OCI-LY3 (cell line): ENCODE data around the gene NEK9.

Source experiments
- H2AFZ ChIP-seq: fragments of 200-600, 300-600 bp; shearing (Covaris generic); 2 replicates; pipeline ENCODE4 v1.6.0; 2014; ENCODE audit warnings: antibody characterized with exemption, low read depth, low read length
- H3K27ac ChIP-seq: fragments of 200-600, 300-600 bp; sonication (generic); 2 replicates; pipeline ENCODE4 v1.5.1; 2014; ENCODE audit warnings: mild to moderate bottlenecking, low read length, moderate library complexity, mixed read lengths
- H3K27me3 ChIP-seq: fragments of 200-600, 300-600 bp; sonication (generic); 2 replicates; pipeline ENCODE4 v1.6.1; 2014; ENCODE audit warnings: low read depth, low read length, mixed read lengths
- H3K36me3 ChIP-seq: fragments of 200-600, 300-600 bp; sonication (generic); replicated peaks from 2 replicates; pipeline ENCODE3; 2014; ENCODE audit warnings: low read depth, low read length, mixed read lengths
- H3K4me1 ChIP-seq: fragments of 300-600, 200-600 bp; sonication (generic); 2 replicates; pipeline ENCODE4 v1.6.1; 2014; ENCODE audit warnings: low read length, mixed read lengths
- H3K4me2 ChIP-seq: fragments of 200-600, 300-600 bp; sonication (generic); 2 replicates; pipeline ENCODE4 v1.6.1; 2014; ENCODE audit warnings: low read length, mixed read lengths
- H3K4me3 ChIP-seq: fragments of 300-600, 200-600 bp; sonication (generic); 2 replicates; pipeline ENCODE4 v1.5.1; 2014; ENCODE audit warnings: antibody characterized with exemption, mild to moderate bottlenecking, low read length, moderate library complexity
- H3K79me2 ChIP-seq: fragments of 300-600, 200-600 bp; shearing (Covaris generic); 2 replicates; pipeline ENCODE4 v1.6.1; 2014; ENCODE audit warnings: mild to moderate bottlenecking, low read length, mixed read lengths
- H3K9ac ChIP-seq: fragments of 300-600, 200-600 bp; shearing (Covaris generic); 2 replicates; pipeline ENCODE4 v1.6.0; 2014; ENCODE audit warnings: mild to moderate bottlenecking, low read length, moderate library complexity
- H3K9me3 ChIP-seq: fragments of 200-600, 300-600 bp; shearing (Covaris generic); 2 replicates; pipeline ENCODE4 v1.6.1; 2014; ENCODE audit warnings: low read length, mixed read lengths; ENCODE audit not compliant: insufficient read depth
- H4K20me1 ChIP-seq: fragments of 200-600, 300-600 bp; sonication (generic); 2 replicates; pipeline ENCODE4 v1.6.1; 2016; ENCODE audit warnings: low read length, mixed read lengths; ENCODE audit not compliant: insufficient read depth
- CTCF ChIP-seq: fragments of 200-600, 300-600 bp; sonication (generic); IDR thresholded peaks from 2 replicates; pipeline ENCODE4 v1.5.1; 2014; ENCODE audit warnings: antibody characterized with exemption, low read length, low read depth
- EZH2phosphoT487 ChIP-seq: fragments of 200-600 bp; shearing (Covaris generic); IDR thresholded peaks from 2 replicates; pipeline ENCODE4 v1.6.1; 2018; ENCODE audit warnings: antibody characterized with exemption, mixed run types, low read depth

The NEK9 gene

DNA sequence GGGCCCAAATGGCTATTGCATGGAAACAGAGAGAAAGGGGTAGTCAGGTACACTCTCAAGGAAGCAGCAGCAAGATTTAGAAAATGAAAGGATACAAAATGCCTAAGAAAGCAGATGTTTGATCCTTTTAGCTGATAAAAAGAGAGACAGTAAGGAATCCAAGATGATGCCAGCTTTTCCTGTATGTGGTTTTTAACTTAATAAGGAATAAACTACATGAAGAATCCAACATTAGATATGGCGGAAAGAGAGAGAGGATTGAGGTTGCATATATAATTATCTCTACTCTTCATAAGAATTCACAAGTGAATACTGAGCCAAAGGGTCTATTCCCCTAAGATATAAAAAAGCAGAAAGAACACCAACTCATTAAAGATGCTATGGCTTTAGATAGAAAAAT lies 38.0 kb upstream of the NEK9 start:
- H3K27me3 ChIP-seq: no peaks in the 10 kb centered on the region
- H3K9ac ChIP-seq: no peak overlapping the region
- H3K36me3 ChIP-seq: no peaks in the 10 kb centered on the region
- no peak overlapping the region for H3K4me3 ChIP-seq
- H3K79me2 ChIP-seq: peaks cover 98% of the 10 kb centered on the region
- peaks cover 14% of the 10 kb centered on the region for H3K4me1 ChIP-seq
- TF ChIP-seq CTCF (no peak), EZH2phosphoT487 (no peak)
- no peak overlapping the region for H3K4me2 ChIP-seq
- peaks cover 82% of the 10 kb centered on the region for H4K20me1 ChIP-seq
- no peak overlapping the region for H2AFZ ChIP-seq
- H3K27ac ChIP-seq: no peak overlapping the region
- no peaks in the 10 kb centered on the region for H3K9me3 ChIP-seq

DNA sequence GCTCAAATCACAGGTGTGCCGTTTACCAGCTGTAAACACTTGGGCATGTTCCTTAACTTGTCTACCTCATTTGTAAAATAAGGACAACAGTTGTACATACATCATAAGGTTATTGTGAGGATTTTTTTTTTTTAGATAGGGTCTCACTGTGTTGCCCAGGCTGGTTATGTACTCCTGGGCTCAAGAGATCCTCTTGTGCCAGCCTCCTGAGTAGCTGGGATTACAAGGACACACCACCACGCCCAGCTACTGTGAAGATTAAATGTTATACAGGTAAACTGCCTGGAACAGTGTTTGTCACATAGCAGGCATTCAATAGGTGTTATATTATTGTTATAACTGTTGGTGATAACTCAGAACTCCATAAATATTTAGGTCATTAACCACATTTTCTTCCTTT lies 36.8 kb upstream of the NEK9 start:
- no peak overlapping the region for H3K4me2 ChIP-seq
- H3K9ac ChIP-seq: no peak overlapping the region
- no peak for TF ChIP-seq CTCF
- no peak for TF ChIP-seq EZH2phosphoT487
- H2AFZ ChIP-seq: no peak overlapping the region
- H3K4me1 ChIP-seq: peaks cover 25% of the 10 kb centered on the region
- no peak overlapping the region for H3K27ac ChIP-seq
- no peaks in the 10 kb centered on the region for H3K9me3 ChIP-seq
- no peaks in the 10 kb centered on the region for H3K27me3 ChIP-seq
- peaks cover 82% of the 10 kb centered on the region for H4K20me1 ChIP-seq
- H3K79me2 ChIP-seq: peaks cover 98% of the 10 kb centered on the region
- no peak overlapping the region for H3K4me3 ChIP-seq
- H3K36me3 ChIP-seq: no peaks in the 10 kb centered on the region

DNA sequence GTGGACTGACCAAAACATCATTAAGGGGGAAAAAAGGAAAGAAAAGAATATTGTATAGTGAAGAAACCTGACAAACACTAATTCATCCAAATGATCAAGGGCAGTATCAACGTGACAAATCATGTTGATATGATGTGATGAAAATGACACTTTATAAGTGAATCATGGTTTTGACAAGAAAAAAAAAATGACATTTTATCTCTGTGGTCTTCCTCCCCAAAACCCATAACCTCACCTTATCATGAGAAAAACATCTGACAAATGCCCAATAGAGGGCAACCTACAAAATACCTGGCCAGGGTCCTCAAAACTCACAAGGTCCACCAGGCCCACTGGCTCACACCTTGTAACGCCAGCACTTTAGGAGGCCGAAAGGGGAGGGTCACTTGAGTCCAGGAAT lies 35.8 kb upstream of the NEK9 start:
- no peaks in the 10 kb centered on the region for H3K27me3 ChIP-seq
- H3K79me2 ChIP-seq: peaks cover 98% of the 10 kb centered on the region
- peaks cover 33% of the 10 kb centered on the region for H3K4me1 ChIP-seq
- H3K9ac ChIP-seq: no peak overlapping the region
- peaks cover 81% of the 10 kb centered on the region for H4K20me1 ChIP-seq
- no peak overlapping the region for H2AFZ ChIP-seq
- no peaks in the 10 kb centered on the region for H3K36me3 ChIP-seq
- no peak overlapping the region for H3K4me2 ChIP-seq
- TF ChIP-seq EZH2phosphoT487: no peak
- TF ChIP-seq CTCF: peak; percentile 24
- H3K4me3 ChIP-seq: no peak overlapping the region
- H3K9me3 ChIP-seq: no peaks in the 10 kb centered on the region
- H3K27ac ChIP-seq: no peak overlapping the region

DNA sequence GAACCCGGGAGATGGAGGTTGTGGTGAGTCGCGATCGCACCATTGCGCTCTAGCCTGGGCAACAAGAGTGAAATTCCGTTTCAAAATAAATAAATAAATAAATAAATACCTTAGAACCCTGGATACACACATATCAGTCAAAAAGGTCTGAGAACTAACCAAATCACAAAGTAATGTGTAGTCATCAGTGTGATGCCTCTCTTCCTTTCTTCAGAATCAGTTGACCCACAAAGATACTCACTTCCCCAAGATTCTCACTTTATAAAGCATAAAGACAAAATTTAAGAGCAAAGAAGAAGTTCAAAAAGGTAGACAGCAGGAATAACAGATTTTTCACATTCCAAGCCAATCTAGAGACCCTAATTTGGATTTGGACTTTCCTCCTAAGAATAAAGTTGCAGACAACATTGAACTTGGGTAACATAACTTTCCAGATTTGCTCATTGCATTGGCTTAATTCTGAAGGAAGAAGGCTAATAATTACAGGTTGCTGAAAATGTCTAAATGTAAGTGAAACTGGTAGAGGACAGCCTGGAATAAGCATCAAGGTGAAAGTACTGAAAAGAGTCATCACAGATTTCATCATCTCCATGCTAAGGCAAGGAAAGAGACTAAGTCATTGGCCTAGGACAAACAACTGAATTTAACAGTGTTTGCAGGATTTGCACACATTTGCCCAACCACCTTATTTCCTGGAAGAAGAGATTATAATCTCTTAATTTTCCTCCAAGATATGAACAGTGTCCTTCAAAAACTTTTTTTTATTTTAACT lies 32.2 kb upstream of the NEK9 start:
- no peak overlapping the region for H2AFZ ChIP-seq
- H3K4me3 ChIP-seq: peak overlapping the region; percentile 27
- peaks cover 33% of the 10 kb centered on the region for H3K4me1 ChIP-seq
- TF ChIP-seq EZH2phosphoT487: no peak
- peak overlapping the region; percentile 66 for H3K4me2 ChIP-seq
- H3K9me3 ChIP-seq: no peaks in the 10 kb centered on the region
- H3K27ac ChIP-seq: peak overlapping the region; percentile 84
- peaks cover 95% of the 10 kb centered on the region for H3K79me2 ChIP-seq
- peaks cover 73% of the 10 kb centered on the region for H4K20me1 ChIP-seq
- H3K27me3 ChIP-seq: no peaks in the 10 kb centered on the region
- H3K9ac ChIP-seq: peak overlapping the region; percentile 30; the same call in 1 of the 2 replicates
- peaks cover 3% of the 10 kb centered on the region for H3K36me3 ChIP-seq
